PC-9 (cell line): Measurements from ENCODE around the gene RNF121.

Experiments used
- CTCF ChIP-seq: fragments of 200-600 bp; sonication (generic); conservative IDR thresholded peaks from 2 replicates; pipeline ENCODE4 v1.6.1; 2017; ENCODE audit warnings: mixed run types, antibody characterized with exemption, mild to moderate bottlenecking, moderate library complexity
- EZH2 ChIP-seq: fragments of 200-600 bp; sonication (generic); IDR thresholded peaks from 2 replicates; pipeline ENCODE4 v1.8.0; 2017; ENCODE audit warnings: antibody characterized with exemption, low read depth

- TF ChIP-seq CTCF (no peak), EZH2 (no peak)
These were observed 57.3 kb downstream of the RNF121 start for GRCh38 chr11:71986131-71986530.
